Amygdala (tissue), 56 donors: ENCODE data around the gene CPNE4.
A peak's percentile ranks its signal among the peaks of the same experiment; 100 is the strongest.
"Not testable (repeated sequence)": the region's sequence is repeated elsewhere in the genome, so short reads cannot be mapped to it uniquely, and the experiment has no call there.

Experiments used
- DNase-seq, 56 donors: peaks; one replicate each; lab custom pipeline; 2025; lab: John Stamatoyannopoulos, UW

Gene CPNE4

DNA sequence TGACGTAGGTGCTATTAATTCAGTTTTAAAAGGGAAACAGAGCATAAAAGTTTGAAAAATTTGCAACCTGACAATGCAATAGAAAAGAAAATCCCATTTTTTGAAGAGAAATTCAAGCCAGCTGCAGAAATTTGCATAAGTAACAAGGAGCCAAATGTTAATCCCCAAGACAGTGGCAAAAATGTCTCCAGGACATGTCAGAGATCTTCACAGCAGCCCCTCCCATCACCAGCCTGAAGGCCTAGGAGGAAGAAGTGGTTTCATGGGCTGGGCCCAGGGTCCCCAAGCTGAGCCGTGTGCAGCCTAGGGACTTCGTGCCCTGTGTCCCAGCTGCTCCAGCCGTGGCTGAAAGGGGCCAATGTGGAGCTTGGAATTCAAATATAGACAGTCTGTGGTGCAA lies 148.9 kb downstream of the CPNE4 start:
- not testable (repeated sequence) for DNase-seq

DNA sequence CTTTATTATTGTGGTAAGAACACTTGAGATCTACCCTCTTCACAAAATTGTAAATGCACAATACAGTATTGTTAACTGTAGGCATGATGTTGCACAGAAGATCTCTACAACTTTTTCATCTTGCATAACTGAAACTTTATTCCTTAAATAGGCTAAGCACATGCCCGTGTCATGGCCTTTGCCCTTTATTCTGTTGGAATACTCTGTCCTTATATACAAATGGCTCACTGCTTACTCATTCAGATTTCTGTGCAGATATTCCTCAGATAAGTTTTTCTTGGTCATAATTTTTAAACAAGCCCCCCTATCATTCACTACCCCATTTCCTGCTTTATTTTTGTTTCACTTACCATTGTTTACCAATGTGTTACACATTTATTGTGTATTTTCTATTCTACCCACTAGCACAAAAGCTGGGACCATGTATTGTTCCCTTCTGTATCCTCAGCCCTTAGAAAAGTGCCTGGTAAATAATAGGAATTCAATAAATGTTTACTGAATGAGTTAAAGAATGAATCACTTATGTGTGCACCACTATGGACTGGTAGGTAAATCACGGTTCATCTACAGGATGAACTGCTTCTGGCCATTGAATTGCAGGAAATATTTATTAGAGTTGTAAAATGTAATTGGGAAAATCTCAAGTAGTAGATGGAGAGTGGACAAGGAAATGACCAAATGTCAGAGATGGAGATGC lies 151.0 kb downstream of the CPNE4 start:
- DNase-seq: no peak

GRCh38 chr3:131883086-131883485 lies 151.7 kb downstream of the CPNE4 start:
- no peak for DNase-seq

DNA sequence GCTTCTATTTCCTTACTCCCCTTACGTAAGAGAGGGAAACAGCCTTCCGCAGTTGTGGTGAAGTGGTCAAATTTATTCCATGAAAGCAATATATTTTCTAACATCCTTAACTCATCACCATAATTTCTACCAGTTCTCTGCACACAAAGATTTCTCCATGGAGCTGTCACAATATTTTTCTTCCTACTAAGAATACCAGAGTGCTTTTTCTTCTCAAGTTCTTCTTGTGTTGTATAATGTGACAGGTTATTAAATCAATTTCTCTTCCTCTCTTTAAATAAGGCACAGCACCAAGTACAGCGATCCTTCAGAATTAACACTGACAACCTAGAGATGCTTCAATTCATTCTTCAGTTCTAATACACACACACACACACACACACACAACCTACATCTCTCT lies 153.0 kb downstream of the CPNE4 start:
- no peak for DNase-seq

GRCh38 chr3:131880948-131881347 lies 153.9 kb downstream of the CPNE4 start:
- DNase-seq: no peak

DNA sequence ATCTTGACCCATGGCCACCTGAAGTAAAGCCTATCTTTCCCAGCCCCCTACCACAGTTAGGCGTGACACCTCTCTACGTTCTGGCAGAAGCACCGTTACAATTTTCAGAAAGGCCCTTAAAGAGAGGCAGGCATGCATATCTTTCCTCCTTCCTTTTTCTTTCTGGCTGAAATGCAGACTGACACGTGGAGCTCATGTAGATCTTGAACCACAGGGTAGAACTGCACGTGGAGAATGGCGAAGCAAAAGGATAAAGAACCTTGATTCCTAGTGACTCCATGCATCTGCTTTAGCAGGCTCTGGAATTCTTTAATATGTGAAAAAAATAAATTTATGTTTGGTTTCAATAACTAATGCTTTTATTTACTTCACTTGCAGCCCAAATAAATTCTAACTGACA lies 166.6 kb downstream of the CPNE4 start:
- no peak for DNase-seq

DNA sequence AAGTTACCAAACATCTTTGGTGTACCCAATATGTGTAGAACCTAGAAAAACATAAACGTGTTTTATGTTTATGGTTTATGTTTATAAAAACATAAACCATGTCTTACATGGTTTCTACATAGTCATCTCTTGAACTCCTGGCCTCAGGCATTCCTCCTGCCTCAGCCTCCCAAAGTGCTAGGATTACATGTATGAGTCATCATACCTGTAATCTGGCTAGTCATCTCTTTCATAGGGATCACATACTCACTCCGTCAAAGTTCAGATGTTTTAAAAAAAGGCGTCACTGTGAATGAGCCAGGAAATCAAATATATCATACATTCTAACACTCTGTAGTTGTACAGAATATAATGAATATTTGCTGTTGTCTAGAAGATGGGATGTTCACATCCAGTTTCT lies 178.6 kb downstream of the CPNE4 start:
- DNase-seq: no peak

GRCh38 chr3:131850223-131850622 lies 184.6 kb downstream of the CPNE4 start:
- DNase-seq: no peak

GRCh38 chr3:131849616-131850015 lies 185.2 kb downstream of the CPNE4 start:
- peak in 5 of 56 donors; percentile 1 to 5 (median 1) for DNase-seq

- no peak for DNase-seq
Measured at GRCh38 chr3:131847966-131848510, 186.8 kb downstream of the CPNE4 start.

DNA sequence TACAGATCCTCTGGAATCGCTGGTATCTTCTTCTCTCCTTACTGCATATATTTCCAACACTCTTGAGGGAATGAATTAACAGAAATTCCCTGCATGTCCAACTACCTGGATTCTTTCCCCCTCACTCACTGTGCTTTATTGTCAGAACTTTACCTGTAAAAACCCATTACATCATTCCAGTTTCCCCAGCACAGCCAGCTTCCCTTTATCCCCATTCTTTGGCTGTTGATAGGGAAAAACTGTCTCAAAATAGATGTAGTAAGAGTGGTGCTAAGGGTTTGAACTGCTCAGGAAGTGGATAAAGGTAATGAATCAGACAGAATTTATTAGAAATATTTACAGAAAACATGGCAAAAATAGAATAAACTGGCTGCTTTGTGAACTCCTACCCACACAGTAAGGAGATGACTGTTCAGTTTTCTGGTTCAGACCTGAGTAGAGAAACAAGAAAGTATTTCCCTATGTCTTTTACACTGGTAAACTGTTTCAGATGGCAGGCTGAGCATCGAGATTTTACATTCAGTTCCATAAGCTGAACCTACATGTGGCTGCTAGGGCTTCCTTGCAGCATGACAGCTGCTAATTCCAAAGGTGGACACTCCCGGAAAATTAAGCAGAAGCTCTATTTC lies 188.4 kb downstream of the CPNE4 start:
- no peak for DNase-seq

GRCh38 chr3:131843174-131843573 lies 191.6 kb downstream of the CPNE4 start:
- DNase-seq: no peak

GRCh38 chr3:131840156-131840797 lies 194.5 kb downstream of the CPNE4 start:
- no peak for DNase-seq

- no peak for DNase-seq
Measured at GRCh38 chr3:131835906-131836305, 198.9 kb downstream of the CPNE4 start.

DNA sequence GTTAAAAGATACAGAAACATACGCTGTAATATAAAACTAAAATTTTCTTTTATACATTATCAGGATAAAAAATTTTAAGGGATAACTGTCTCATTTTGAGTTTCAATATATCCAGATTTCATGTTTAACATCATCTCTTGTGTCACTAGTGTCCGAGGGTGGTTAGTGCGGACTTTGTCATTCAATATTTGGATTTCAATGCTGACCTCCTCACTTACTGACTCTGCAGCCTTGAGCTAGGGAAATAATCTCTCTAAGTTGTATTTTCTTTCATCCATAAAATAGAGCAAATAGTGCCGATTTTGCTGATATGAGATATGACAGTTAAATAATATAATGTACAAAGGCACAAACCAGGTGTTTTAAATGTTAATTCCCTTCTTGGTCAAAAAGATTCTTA lies 203.2 kb downstream of the CPNE4 start:
- no peak for DNase-seq

GRCh38 chr3:131821191-131821762 lies 213.5 kb downstream of the CPNE4 start:
- no peak for DNase-seq

- DNase-seq: no peak
Measured at GRCh38 chr3:131819381-131820055, 215.3 kb downstream of the CPNE4 start.

GRCh38 chr3:131812433-131812832 lies 222.4 kb downstream of the CPNE4 start:
- DNase-seq: no peak

- no peak for DNase-seq
Measured at GRCh38 chr3:131811481-131811880, 223.3 kb downstream of the CPNE4 start.

GRCh38 chr3:131807822-131808221 lies 227.0 kb downstream of the CPNE4 start:
- DNase-seq: no peak

DNA sequence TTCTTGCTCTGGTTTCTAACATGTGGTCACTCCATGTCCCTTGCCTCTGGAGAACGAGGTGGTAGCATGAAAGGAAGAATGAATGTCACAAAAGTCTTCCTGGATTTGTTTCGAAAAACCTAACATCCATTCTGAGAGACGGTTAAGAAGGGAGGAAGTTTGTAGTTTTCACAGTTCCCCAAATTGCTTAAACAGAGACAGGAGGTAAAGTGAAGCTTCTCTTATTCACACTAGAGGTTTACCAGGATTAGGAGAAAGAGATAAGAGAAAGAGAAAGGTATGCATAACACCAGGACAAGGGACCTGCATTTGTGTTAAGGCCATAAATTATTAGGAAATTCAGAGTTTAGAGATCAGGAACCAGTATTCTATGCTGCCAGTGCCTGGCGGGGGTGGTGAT lies 228.1 kb downstream of the CPNE4 start:
- DNase-seq: no peak
